Measurements from ENCODE around the gene PRSS21.

GRCh38 chr16:2815299-2815771, 1.7 kb upstream of the PRSS21 start:
- TF ChIP-seq CTCF (IDR thresholded peaks at IDR 0.05) = no peak
- TF ChIP-seq POLR2AphosphoS5 (IDR thresholded peaks at IDR 0.05; ENCODE audit: low read depth, low read length) = no peak
- TF ChIP-seq RCOR1 (IDR thresholded peaks at IDR 0.05; ENCODE audit: low read length) = no peak
- TF ChIP-seq USF1 (IDR thresholded peaks at IDR 0.05; ENCODE audit: borderline replicate concordance, low read depth) = no peak
- no peak for TF ChIP-seq TEAD4 (IDR thresholded peaks at IDR 0.05; ENCODE audit: borderline replicate concordance, insufficient read depth)
- no peak for TF ChIP-seq ZBTB33 (IDR thresholded peaks at IDR 0.05; ENCODE audit: borderline replicate concordance, low read depth)
- no peak for TF ChIP-seq YY1 (IDR thresholded peaks at IDR 0.05; ENCODE audit: low read depth)
- no peak for TF ChIP-seq FOXJ3 (CRISPR knock-in tag; IDR thresholded peaks at IDR 0.05)
